Peyer's patch (tissue), 4 donors: ENCODE data around the gene DPF3. TPM values are rescaled to one million over a fixed set of nuclear protein-coding genes. Genes with fewer than 3 reads are reported as not detected.

ENCODE experiments used
- DNase-seq, 3 donors: peaks; one replicate each; pipeline ENCODE4 v3.0.0-alpha.2; 2017 to 2019
- H3K27ac ChIP-seq, 4 donors: fragments of 200-600 bp; sonication (generic); one replicate each; pipeline ENCODE4 v1.5.1; 2016 to 2019
- H3K27me3 ChIP-seq, 2 donors: fragments of 200-600 bp; sonication (generic); one replicate each; pipeline ENCODE4 v1.5.1; 2019
- H3K36me3 ChIP-seq, 3 donors: fragments of 200-600 bp; sonication (generic); one replicate each; pipeline ENCODE4 v1.5.1; 2016 to 2019
- H3K4me1 ChIP-seq, 4 donors: fragments of 200-600 bp; sonication (generic); one replicate each; pipeline ENCODE4 v1.5.1; 2016 to 2019
- H3K4me3 ChIP-seq, 4 donors: fragments of 200-600 bp; sonication (generic); 1 replicate in 3 of 4; 2 replicates in 1 of 4; pipeline ENCODE4 v1.5.1; 2016 to 2019; ENCODE audit warnings: mild to moderate bottlenecking in 1 of 4
- H3K9me3 ChIP-seq, 4 donors: fragments of 200-600 bp; sonication (generic); one replicate each; pipeline ENCODE4 v1.5.1; 2016 to 2019; ENCODE audit warnings: mild to moderate bottlenecking in 1 of 4
- CTCF ChIP-seq, 6 experiments: fragments of 450-650 bp in 4 of 6; fragments of 200-600 bp in 2 of 6; sonication (generic) in 1 of 6; IDR thresholded peaks; one replicate each; pipeline ENCODE4 v1.5.1; 2017 to 2019; ENCODE audit warnings: antibody characterized with exemption in 6 of 6, mild to moderate bottlenecking in 3 of 6, moderate library complexity in 1 of 6
- POLR2A ChIP-seq, 2 donors: fragments of 450-650 bp; IDR thresholded peaks; one replicate each; pipeline ENCODE4 v1.5.1; 2017; ENCODE audit warnings: antibody characterized with exemption in 2 of 2, mild to moderate bottlenecking in 2 of 2, moderate library complexity in 2 of 2
- total RNA-seq, 4 donors: library from RNA; depleted of rRNA; stranded (reverse); fragments of >200 nt; gene quantifications; one replicate each; pipeline ENCODE4 v1.1.0, GENCODE V29; 2016

The DPF3 gene
- total RNA-seq, 4 donors from 2014 or later = 10.7 to 25.6 (median 17.9) TPM

GRCh38 chr14:72894623-72895378 lies 900 bp upstream of the DPF3 start:
- no peaks in the 10 kb centered on the region for H3K9me3 ChIP-seq
- peak in 2 of 3 donors; percentile 49 to 57 for DNase-seq

GRCh38 chr14:72894323-72894622 lies 372 bp upstream of the DPF3 start:
- Histone ChIP-seq H3K4me1 (peaks cover 0 to 23% (median 4%) of the 10 kb centered on the region in 4 donors), H3K4me3 (peak overlapping the region; percentile 65 to 79 (median 73)), H3K27ac (peak overlapping the region in 2 of 4 donors; percentile 9 to 47), H3K36me3 (no peaks in the 10 kb centered on the region), H3K9me3 (no peaks in the 10 kb centered on the region), H3K27me3 (no peaks in the 10 kb centered on the region)
- DNase-seq = no peak
- TF ChIP-seq CTCF (IDR thresholded peaks at IDR 0.05) (no peak), POLR2A (IDR thresholded peaks at IDR 0.05) (no peak)

More at GRCh38 chr14:72894623-72895378, 900 bp upstream of the DPF3 start:
- H3K27me3 ChIP-seq = no peaks in the 10 kb centered on the region
- no peak for TF ChIP-seq CTCF (IDR thresholded peaks at IDR 0.05)
- no peak for TF ChIP-seq POLR2A (IDR thresholded peaks at IDR 0.05)
- H3K27ac ChIP-seq = peak overlapping the region in 2 of 4 donors; percentile 9 to 47
- H3K4me3 ChIP-seq = peak overlapping the region; percentile 65 to 79 (median 73)
- H3K36me3 ChIP-seq = no peaks in the 10 kb centered on the region
- H3K4me1 ChIP-seq = peaks cover 0 to 23% (median 4%) of the 10 kb centered on the region in 4 donors

- peak overlapping the region; percentile 65 to 79 (median 73) for H3K4me3 ChIP-seq
- peaks cover 0 to 23% (median 4%) of the 10 kb centered on the region in 4 donors for H3K4me1 ChIP-seq
- H3K9me3 ChIP-seq = no peaks in the 10 kb centered on the region
- TF ChIP-seq CTCF (IDR thresholded peaks at IDR 0.05) = no peak
- TF ChIP-seq POLR2A (IDR thresholded peaks at IDR 0.05) = no peak
- peak overlapping the region in 2 of 4 donors; percentile 24 to 69 for H3K27ac ChIP-seq
- DNase-seq = peak; percentile 31 to 67 (median 56)
- no peaks in the 10 kb centered on the region for H3K27me3 ChIP-seq
- H3K36me3 ChIP-seq = no peaks in the 10 kb centered on the region
These were observed 844 bp downstream of the DPF3 start for GRCh38 chr14:72892879-72893635.

GRCh38 chr14:72892103-72892878 lies 1.6 kb downstream of the DPF3 start:
- TF ChIP-seq POLR2A (IDR thresholded peaks at IDR 0.05) (no peak), CTCF (IDR thresholded peaks at IDR 0.05) (no peak)
- Histone ChIP-seq H3K4me1 (peaks cover 0 to 23% (median 4%) of the 10 kb centered on the region in 4 donors), H3K27me3 (no peaks in the 10 kb centered on the region), H3K4me3 (peak overlapping the region; percentile 65 to 79 (median 73)), H3K27ac (peak overlapping the region in 1 of 4 donors; percentile 18), H3K36me3 (no peaks in the 10 kb centered on the region), H3K9me3 (no peaks in the 10 kb centered on the region)
- DNase-seq = peak in 1 of 3 donors; percentile 53

GRCh38 chr14:72891666-72892102 lies 2.2 kb downstream of the DPF3 start:
- no peaks in the 10 kb centered on the region for H3K36me3 ChIP-seq
- peaks cover 0 to 23% (median 4%) of the 10 kb centered on the region in 4 donors for H3K4me1 ChIP-seq
- H3K27me3 ChIP-seq = no peaks in the 10 kb centered on the region
- TF ChIP-seq CTCF (IDR thresholded peaks at IDR 0.05) (no peak), POLR2A (IDR thresholded peaks at IDR 0.05) (no peak)
- no peak for DNase-seq
- no peaks in the 10 kb centered on the region for H3K9me3 ChIP-seq
- no peak overlapping the region for H3K27ac ChIP-seq
- peak overlapping the region; percentile 65 to 79 (median 73) for H3K4me3 ChIP-seq
